DOHH2 (cell line): ENCODE data around the gene MMS22L.

Experiments
- H3F3A ChIP-seq: fragments of 200-600 bp; sonication (generic), shearing (Covaris generic); 2 replicates; pipeline ENCODE4 v1.6.0; 2016; ENCODE audit warnings: antibody characterized with exemption, mild to moderate bottlenecking; ENCODE audit not compliant: control insufficient read depth, insufficient read depth
- H3K27ac ChIP-seq: fragments of 200-600 bp; sonication (generic); 2 replicates; pipeline ENCODE4 v1.5.1; 2014; ENCODE audit warnings: low read depth, mild to moderate bottlenecking, low read length, moderate library complexity
- H3K27me3 ChIP-seq: fragments of 200-600 bp; sonication (generic); 2 replicates; pipeline ENCODE4 v1.6.1; 2014; ENCODE audit warnings: mild to moderate bottlenecking, low read length, mixed read lengths; ENCODE audit not compliant: control insufficient read depth
- H3K36me3 ChIP-seq: fragments of 200-600 bp; sonication (generic); 2 replicates; pipeline ENCODE4 v1.6.1; 2014; ENCODE audit warnings: mild to moderate bottlenecking, low read length, moderate library complexity, mixed read lengths; ENCODE audit not compliant: control insufficient read depth
- H3K4me1 ChIP-seq: fragments of 200-600 bp; sonication (generic); 2 replicates; pipeline ENCODE4 v1.6.1; 2014; ENCODE audit warnings: mild to moderate bottlenecking, low read length, mixed read lengths; ENCODE audit not compliant: control insufficient read depth
- H3K4me2 ChIP-seq: fragments of 200-600 bp; sonication (generic); 2 replicates; pipeline ENCODE4 v1.6.0; 2014; ENCODE audit warnings: mild to moderate bottlenecking, low read length, moderate library complexity
- H3K4me3 ChIP-seq: fragments of 200-600 bp; sonication (generic); 2 replicates; pipeline ENCODE4 v1.5.1; 2014; ENCODE audit warnings: mild to moderate bottlenecking, low read length, mixed read lengths
- H3K79me2 ChIP-seq: fragments of 200-600 bp; sonication (generic); 2 replicates; pipeline ENCODE4 v1.6.1; 2014; ENCODE audit warnings: mild to moderate bottlenecking, low read length, mixed read lengths; ENCODE audit not compliant: control insufficient read depth
- H3K9me2 ChIP-seq: fragments of 200-600 bp; sonication (generic); replicated peaks from 2 replicates; pipeline ENCODE4 v1.6.1; 2014; ENCODE audit warnings: mild to moderate bottlenecking, low read length, mixed read lengths; ENCODE audit not compliant: control insufficient read depth
- H3K9me3 ChIP-seq: fragments of 200-600 bp; sonication (generic); 2 replicates; pipeline ENCODE4 v1.6.1; 2014; ENCODE audit warnings: antibody characterized with exemption, low read length, mixed read lengths; ENCODE audit not compliant: control insufficient read depth, insufficient read depth
- H4K20me1 ChIP-seq: fragments of 200-600 bp; sonication (generic); 2 replicates; pipeline ENCODE4 v1.6.0; 2014; ENCODE audit warnings: low read depth, mild to moderate bottlenecking, antibody characterized with exemption, low read length, moderate library complexity; ENCODE audit not compliant: control insufficient read depth, insufficient read depth
- EZH2phosphoT487 ChIP-seq: fragments of 200-600 bp; sonication (generic); IDR thresholded peaks from 2 replicates; pipeline ENCODE4 v1.6.1; 2017; ENCODE audit warnings: borderline replicate concordance, mild to moderate bottlenecking, antibody characterized with exemption, low read length, moderate library complexity, mixed read lengths
- TF ChIP-seq, protein P1 (sequence below): fragments of 200-600 bp; sonication (generic); IDR thresholded peaks from one replicate; pipeline ENCODE4 v1.5.1; 2014; ENCODE audit warnings: antibody characterized with exemption, mild to moderate bottlenecking, low read depth, low read length; ENCODE audit not compliant: poor library complexity, severe bottlenecking

The MMS22L gene

DNA sequence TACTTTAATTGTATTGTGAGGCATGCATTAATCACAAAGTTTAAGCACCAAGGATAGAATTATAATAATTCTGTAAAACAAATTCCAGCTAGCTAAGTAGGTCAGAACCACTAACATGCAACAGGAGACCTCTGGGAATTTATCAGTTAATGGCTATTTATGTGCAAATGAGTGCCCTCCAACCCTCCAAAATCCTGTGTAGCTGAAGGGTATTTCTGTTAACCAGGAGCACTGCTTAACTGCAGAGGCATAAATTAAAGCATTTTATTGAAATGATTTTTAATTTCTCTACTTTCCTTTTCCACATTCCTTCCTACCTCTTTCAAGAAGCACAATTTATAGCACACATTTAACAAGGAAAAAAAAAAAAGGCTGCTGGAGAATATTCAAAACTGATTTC lies 77.0 kb downstream of the MMS22L start:
- H4K20me1 ChIP-seq: 0 out of 2 replicates have a peak, but pooled peaks cover 3% of the 10 kb centered on the region
- H3K9me3 ChIP-seq: no peaks in the 10 kb centered on the region
- no peaks in the 10 kb centered on the region for H3K27me3 ChIP-seq
- H3F3A ChIP-seq: no peaks in the 10 kb centered on the region
- 0 out of 2 replicates have a peak, but pooled peaks cover 7% of the 10 kb centered on the region for H3K79me2 ChIP-seq
- no peaks in the 10 kb centered on the region for H3K4me1 ChIP-seq
- no peak overlapping the region for H3K4me2 ChIP-seq
- peaks cover 14% of the 10 kb centered on the region for H3K36me3 ChIP-seq
- TF ChIP-seq, protein P1, sequence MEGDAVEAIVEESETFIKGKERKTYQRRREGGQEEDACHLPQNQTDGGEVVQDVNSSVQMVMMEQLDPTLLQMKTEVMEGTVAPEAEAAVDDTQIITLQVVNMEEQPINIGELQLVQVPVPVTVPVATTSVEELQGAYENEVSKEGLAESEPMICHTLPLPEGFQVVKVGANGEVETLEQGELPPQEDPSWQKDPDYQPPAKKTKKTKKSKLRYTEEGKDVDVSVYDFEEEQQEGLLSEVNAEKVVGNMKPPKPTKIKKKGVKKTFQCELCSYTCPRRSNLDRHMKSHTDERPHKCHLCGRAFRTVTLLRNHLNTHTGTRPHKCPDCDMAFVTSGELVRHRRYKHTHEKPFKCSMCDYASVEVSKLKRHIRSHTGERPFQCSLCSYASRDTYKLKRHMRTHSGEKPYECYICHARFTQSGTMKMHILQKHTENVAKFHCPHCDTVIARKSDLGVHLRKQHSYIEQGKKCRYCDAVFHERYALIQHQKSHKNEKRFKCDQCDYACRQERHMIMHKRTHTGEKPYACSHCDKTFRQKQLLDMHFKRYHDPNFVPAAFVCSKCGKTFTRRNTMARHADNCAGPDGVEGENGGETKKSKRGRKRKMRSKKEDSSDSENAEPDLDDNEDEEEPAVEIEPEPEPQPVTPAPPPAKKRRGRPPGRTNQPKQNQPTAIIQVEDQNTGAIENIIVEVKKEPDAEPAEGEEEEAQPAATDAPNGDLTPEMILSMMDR: no peak
- TF ChIP-seq EZH2phosphoT487: no peak
- no peaks in the 10 kb centered on the region for H3K9me2 ChIP-seq
- H3K27ac ChIP-seq: no peak overlapping the region
- no peak overlapping the region for H3K4me3 ChIP-seq

DNA sequence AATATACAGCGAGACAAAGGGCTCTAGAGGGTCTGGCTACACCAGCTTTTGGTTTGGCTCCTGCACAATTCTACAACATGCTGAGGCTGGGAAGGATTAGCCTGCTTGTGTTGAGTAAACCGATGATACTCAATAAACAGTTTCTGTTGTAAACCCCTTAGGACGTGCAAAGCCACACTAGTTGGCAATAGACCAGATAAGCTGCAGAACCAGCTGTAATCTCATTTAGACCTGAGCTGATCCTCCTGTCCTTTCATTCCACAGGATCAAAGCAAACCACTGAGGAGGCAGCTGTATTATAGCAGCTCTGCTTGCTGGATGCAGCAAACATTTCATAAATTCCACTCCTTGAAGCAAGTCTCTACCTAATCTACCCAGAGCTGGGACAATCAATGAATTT lies 79.7 kb downstream of the MMS22L start:
- Histone ChIP-seq H3K9me3 (no peaks in the 10 kb centered on the region), H3F3A (no peaks in the 10 kb centered on the region), H3K9me2 (no peaks in the 10 kb centered on the region), H3K27ac (no peak overlapping the region), H4K20me1 (no peaks in the 10 kb centered on the region), H3K4me2 (no peak overlapping the region), H3K4me1 (no peaks in the 10 kb centered on the region), H3K27me3 (no peaks in the 10 kb centered on the region), H3K4me3 (no peak overlapping the region), H3K36me3 (peaks cover 25% of the 10 kb centered on the region), H3K79me2 (0 out of 2 replicates have a peak, but pooled peaks cover 7% of the 10 kb centered on the region)
- TF ChIP-seq, protein P1: no peak
- no peak for TF ChIP-seq EZH2phosphoT487

DNA sequence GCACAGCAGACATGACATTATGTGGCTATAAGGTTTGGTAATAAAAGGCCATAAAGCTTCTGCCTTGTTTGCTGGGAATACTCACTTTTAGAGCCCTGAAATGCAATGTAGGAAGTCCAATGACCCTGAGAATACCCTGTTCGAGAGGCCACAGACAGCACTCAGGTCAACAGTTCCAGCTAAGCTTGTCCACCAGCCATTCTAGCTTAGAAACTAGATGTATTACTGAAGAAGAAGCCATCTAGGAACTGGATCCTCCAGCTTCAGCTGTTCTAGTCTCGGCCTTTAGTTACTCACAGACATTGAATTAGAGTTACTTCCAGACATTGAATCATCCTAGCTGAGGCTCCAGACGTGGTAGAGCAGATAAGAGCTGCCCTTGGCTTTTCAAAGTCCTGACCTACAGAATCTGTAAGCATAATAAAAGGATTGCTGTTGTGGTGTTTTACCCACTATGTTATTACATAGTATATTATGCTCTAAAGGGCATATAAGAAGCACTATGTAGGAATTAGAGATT lies 84.9 kb downstream of the MMS22L start:
- Histone ChIP-seq H4K20me1 (no peaks in the 10 kb centered on the region; the same call in 1 of the 2 replicates), H3F3A (no peaks in the 10 kb centered on the region), H3K9me2 (no peaks in the 10 kb centered on the region), H3K27me3 (no peaks in the 10 kb centered on the region), H3K27ac (no peak overlapping the region), H3K4me3 (no peak overlapping the region), H3K4me1 (no peaks in the 10 kb centered on the region), H3K36me3 (peaks cover 38% of the 10 kb centered on the region), H3K79me2 (no peaks in the 10 kb centered on the region), H3K9me3 (no peaks in the 10 kb centered on the region), H3K4me2 (no peak overlapping the region)
- TF ChIP-seq EZH2phosphoT487: no peak
- TF ChIP-seq, protein P1: no peak
